Esophagus squamous epithelium (tissue), 5 donors: ENCODE data around the gene DLX5. TPM values are rescaled to one million over a fixed set of nuclear protein-coding genes. Genes with fewer than 3 reads are reported as not detected.

Experiments used
- DNase-seq: peaks from one replicate; lab custom pipeline; 2025; lab: John Stamatoyannopoulos, UW
- H3K27ac ChIP-seq, 4 donors: fragments of 200-600 bp; sonication (generic); one replicate each; pipeline ENCODE4 v1.5.1; 2016 to 2019; ENCODE audit warnings: mild to moderate bottlenecking in 1 of 4
- H3K27me3 ChIP-seq, 4 donors: fragments of 200-600 bp; sonication (generic); 1 replicate in 3 of 4; 2 replicates in 1 of 4; pipeline versions ENCODE4 v1.5.1 to v1.6.0; 2017 to 2021; ENCODE audit warnings: antibody characterized with exemption in 1 of 4
- H3K36me3 ChIP-seq, 3 donors: fragments of 200-600 bp; sonication (generic); one replicate each; pipeline ENCODE4 v1.5.1; 2016 to 2019
- H3K4me1 ChIP-seq, 3 donors: fragments of 200-600 bp; sonication (generic); one replicate each; pipeline ENCODE4 v1.5.1; 2017 to 2019
- H3K4me3 ChIP-seq, 4 donors: fragments of 200-600 bp; sonication (generic); 1 replicate in 3 of 4; 2 replicates in 1 of 4; pipeline ENCODE4 v1.5.1; 2016 to 2019; ENCODE audit warnings: mild to moderate bottlenecking in 2 of 4, moderate library complexity in 1 of 4
- H3K9me3 ChIP-seq, 3 donors: fragments of 200-600 bp; sonication (generic); one replicate each; pipeline ENCODE4 v1.5.1; 2016 to 2019
- CTCF ChIP-seq, 6 experiments: fragments of 450-650 bp in 4 of 6; fragments of 200-600 bp in 2 of 6; sonication (generic) in 2 of 6; IDR thresholded peaks; one replicate each; pipeline ENCODE4 v1.5.1; 2016 to 2019; ENCODE audit warnings: antibody characterized with exemption in 6 of 6, mild to moderate bottlenecking in 4 of 6, moderate library complexity in 4 of 6
- POLR2A ChIP-seq, 4 donors: fragments of 450-650 bp; IDR thresholded peaks; one replicate each; pipeline ENCODE4 v1.6.1; 2017; ENCODE audit warnings: antibody characterized with exemption in 4 of 4, mild to moderate bottlenecking in 4 of 4, moderate library complexity in 3 of 4
- WGBS, 2 donors: methylation state at CpG; one replicate each; pipeline ENCODE4 v1.1.5; 2018; 5-methylcytosine and 5-hydroxymethylcytosine counted together
- intact Hi-C: fragments of 100-400 bp; cut with DNase I; formaldehyde crosslinking; loops from one replicate; pipeline ENCODE4 v1.15.0; 2022
- total RNA-seq, 4 donors: library from RNA; depleted of rRNA; stranded (reverse); fragments of >200 nt; gene quantifications; one replicate each; pipeline ENCODE4 v1.1.0, GENCODE V29; 2016
- donor health status: DM: yes; HTN: yes; CAD: no.

DLX5 gene
- total RNA-seq, 4 donors from 2014 or later, result 1.3 to 1.8 (median 1.7) TPM; not detected in 1

GRCh38 chr7:97015279-97015678, 9.4 kb downstream of the DLX5 start:
- no peak for DNase-seq
- Histone ChIP-seq H3K4me3 (no peak overlapping the region), H3K36me3 (no peaks in the 10 kb centered on the region), H3K9me3 (no peaks in the 10 kb centered on the region), H3K4me1 (peaks cover 12 to 29% (median 24%) of the 10 kb centered on the region in 3 donors), H3K27ac (no peak overlapping the region), H3K27me3 (peaks cover 3 to 100% (median 59%) of the 10 kb centered on the region in 4 donors)
- TF ChIP-seq POLR2A (IDR thresholded peaks at IDR 0.05), result no peak
- TF ChIP-seq CTCF (IDR thresholded peaks at IDR 0.05), result no peak
- WGBS, 2 donors, result 18 to 33% methylated on average over 1 to 3 of the region's 3 CpGs
- intact Hi-C loops, result no loop called here

GRCh38 chr7:97014145-97014750, 10.4 kb downstream of the DLX5 start:
- H3K36me3 ChIP-seq, result no peaks in the 10 kb centered on the region
- peaks cover 9 to 100% (median 64%) of the 10 kb centered on the region in 4 donors for H3K27me3 ChIP-seq
- 17 to 21% methylated on average over 5 of the region's 5 CpGs for WGBS, 2 donors
- DNase-seq, result no peak
- no peaks in the 10 kb centered on the region for H3K9me3 ChIP-seq
- H3K4me3 ChIP-seq, result no peak overlapping the region
- H3K27ac ChIP-seq, result no peak overlapping the region
- peaks cover 12 to 29% (median 24%) of the 10 kb centered on the region in 3 donors for H3K4me1 ChIP-seq
- TF ChIP-seq POLR2A (IDR thresholded peaks at IDR 0.05), result no peak
- no peak for TF ChIP-seq CTCF (IDR thresholded peaks at IDR 0.05)
- intact Hi-C loops, result no loop called here

GRCh38 chr7:97013845-97014134, 10.8 kb downstream of the DLX5 start:
- Histone ChIP-seq H3K4me3 (no peak overlapping the region), H3K27me3 (peaks cover 9 to 100% (median 64%) of the 10 kb centered on the region in 4 donors)

GRCh38 chr7:97013134-97013844, 11.3 kb downstream of the DLX5 start:
- no peak overlapping the region for H3K27ac ChIP-seq
- WGBS, 2 donors, result 16 to 18% methylated on average over 19 of the region's 20 CpGs
- no peak for TF ChIP-seq POLR2A (IDR thresholded peaks at IDR 0.05)
- TF ChIP-seq CTCF (IDR thresholded peaks at IDR 0.05), result no peak
- intact Hi-C loops, result no loop called here
- peaks cover 12 to 22% (median 20%) of the 10 kb centered on the region in 3 donors for H3K4me1 ChIP-seq
- no peaks in the 10 kb centered on the region for H3K9me3 ChIP-seq
- DNase-seq, result no peak
- H3K27me3 ChIP-seq, result peaks cover 9 to 100% (median 61%) of the 10 kb centered on the region in 4 donors
- H3K4me3 ChIP-seq, result no peak overlapping the region
- H3K36me3 ChIP-seq, result no peaks in the 10 kb centered on the region

More at GRCh38 chr7:97013845-97014134, 10.8 kb downstream of the DLX5 start:
- no peaks in the 10 kb centered on the region for H3K36me3 ChIP-seq
- DNase-seq, result no peak
- H3K9me3 ChIP-seq, result no peaks in the 10 kb centered on the region
- 18 to 21% methylated on average over 1 of the region's 1 CpG for WGBS, 2 donors
- H3K4me1 ChIP-seq, result peaks cover 12 to 28% (median 24%) of the 10 kb centered on the region in 3 donors
- H3K27ac ChIP-seq, result no peak overlapping the region
- TF ChIP-seq POLR2A (IDR thresholded peaks at IDR 0.05) (no peak), CTCF (IDR thresholded peaks at IDR 0.05) (no peak)
- intact Hi-C loops, result no loop called here
